ENCODE data around the gene GPR22.

Gene GPR22

DNA sequence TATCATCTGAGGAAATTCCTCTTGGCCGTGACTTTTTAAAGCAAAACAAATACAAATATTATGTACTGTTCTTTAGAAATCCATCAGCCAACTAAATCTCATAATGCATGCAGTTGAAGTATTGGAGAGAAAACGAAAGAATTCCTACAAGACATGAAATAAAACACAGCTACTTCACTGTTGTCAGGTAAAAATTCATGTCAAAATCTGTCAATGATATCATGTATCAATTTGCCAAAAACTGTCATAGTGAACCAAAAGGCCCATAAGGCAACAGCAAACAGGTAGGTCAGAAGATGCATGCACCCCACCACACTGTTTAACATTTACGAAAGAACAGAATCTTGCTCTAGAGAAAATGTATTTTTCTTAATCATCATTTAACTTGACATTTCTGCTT is 2.3 kb downstream of the GPR22 start:
- H3K4me3 ChIP-seq (ENCODE audit: low read depth in 1 of 5, low read length in 5 of 5) = no peak overlapping the region

DNA sequence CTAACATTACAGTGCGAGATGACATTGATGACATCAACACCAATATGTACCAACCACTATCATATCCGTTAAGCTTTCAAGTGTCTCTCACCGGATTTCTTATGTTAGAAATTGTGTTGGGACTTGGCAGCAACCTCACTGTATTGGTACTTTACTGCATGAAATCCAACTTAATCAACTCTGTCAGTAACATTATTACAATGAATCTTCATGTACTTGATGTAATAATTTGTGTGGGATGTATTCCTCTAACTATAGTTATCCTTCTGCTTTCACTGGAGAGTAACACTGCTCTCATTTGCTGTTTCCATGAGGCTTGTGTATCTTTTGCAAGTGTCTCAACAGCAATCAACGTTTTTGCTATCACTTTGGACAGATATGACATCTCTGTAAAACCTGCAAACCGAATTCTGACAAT is 4.3 kb downstream of the GPR22 start:
- Histone ChIP-seq H3K4me3 (ENCODE audit: low read depth in 1 of 5, low read length in 5 of 5) (no peak overlapping the region), H3K36me3 (ENCODE audit: control insufficient read depth in 5 of 5, insufficient read depth in 5 of 5, low read length in 5 of 5) (peaks cover 0 to 4% (median 0%) of the 10 kb centered on the region in 5 donors), H3K9me3 (ENCODE audit: control insufficient read depth in 5 of 5, low read length in 5 of 5) (no peaks in the 10 kb centered on the region), H3K9ac (ENCODE audit: low read length in 5 of 5) (no peak overlapping the region), H3K4me1 (ENCODE audit: control insufficient read depth in 5 of 5, insufficient read depth in 5 of 5, low read length in 5 of 5) (peaks cover 0 to 3% (median 0%) of the 10 kb centered on the region in 5 donors), H3K27ac (ENCODE audit: low read depth, low read length) (no peak overlapping the region), H3K27me3 (ENCODE audit: control insufficient read depth in 5 of 5, insufficient read depth in 4 of 5, low read length in 5 of 5) (no peaks in the 10 kb centered on the region)

More for the DNA sequence above, 2.3 kb downstream of the GPR22 start:
- Histone ChIP-seq H3K4me1 (ENCODE audit: control insufficient read depth in 5 of 5, insufficient read depth in 5 of 5, low read length in 5 of 5) (peaks cover 0 to 3% (median 0%) of the 10 kb centered on the region in 5 donors), H3K36me3 (ENCODE audit: control insufficient read depth in 5 of 5, insufficient read depth in 5 of 5, low read length in 5 of 5) (peaks cover 0 to 4% (median 0%) of the 10 kb centered on the region in 5 donors), H3K27me3 (ENCODE audit: control insufficient read depth in 5 of 5, insufficient read depth in 4 of 5, low read length in 5 of 5) (no peaks in the 10 kb centered on the region), H3K9me3 (ENCODE audit: control insufficient read depth in 5 of 5, low read length in 5 of 5) (no peaks in the 10 kb centered on the region), H3K9ac (ENCODE audit: low read length in 5 of 5) (no peak overlapping the region), H3K27ac (ENCODE audit: low read depth, low read length) (no peak overlapping the region)

DNA sequence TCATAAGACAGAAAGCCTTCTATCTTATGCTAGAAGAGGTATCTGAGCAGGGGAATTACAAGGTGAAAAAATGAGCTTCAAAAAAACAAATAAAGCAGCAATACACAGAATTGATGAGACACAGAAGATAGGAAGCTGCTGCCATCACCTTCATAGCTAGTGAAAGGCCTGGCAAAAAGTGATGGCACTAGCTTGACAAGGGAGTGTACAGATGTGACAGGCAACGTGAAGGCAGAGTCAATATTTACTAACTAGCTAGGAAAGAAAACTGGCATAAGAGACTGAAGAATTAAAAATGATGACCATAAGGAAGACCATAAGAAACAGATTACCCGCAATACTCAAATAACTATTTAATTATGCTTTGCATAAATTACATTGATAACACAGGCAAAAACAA is 9.4 kb downstream of the GPR22 start:
- Histone ChIP-seq H3K27me3 (ENCODE audit: control insufficient read depth in 5 of 5, insufficient read depth in 4 of 5, low read length in 5 of 5) (no peaks in the 10 kb centered on the region), H3K27ac (ENCODE audit: low read depth, low read length) (no peak overlapping the region), H3K9ac (ENCODE audit: low read length in 5 of 5) (no peak overlapping the region), H3K9me3 (ENCODE audit: control insufficient read depth in 5 of 5, low read length in 5 of 5) (no peaks in the 10 kb centered on the region), H3K4me3 (ENCODE audit: low read depth in 1 of 5, low read length in 5 of 5) (no peak overlapping the region), H3K4me1 (ENCODE audit: control insufficient read depth in 5 of 5, insufficient read depth in 5 of 5, low read length in 5 of 5) (no peaks in the 10 kb centered on the region), H3K36me3 (ENCODE audit: control insufficient read depth in 5 of 5, insufficient read depth in 5 of 5, low read length in 5 of 5) (peaks cover 0 to under 1% (median 0%) of the 10 kb centered on the region in 5 donors)

DNA sequence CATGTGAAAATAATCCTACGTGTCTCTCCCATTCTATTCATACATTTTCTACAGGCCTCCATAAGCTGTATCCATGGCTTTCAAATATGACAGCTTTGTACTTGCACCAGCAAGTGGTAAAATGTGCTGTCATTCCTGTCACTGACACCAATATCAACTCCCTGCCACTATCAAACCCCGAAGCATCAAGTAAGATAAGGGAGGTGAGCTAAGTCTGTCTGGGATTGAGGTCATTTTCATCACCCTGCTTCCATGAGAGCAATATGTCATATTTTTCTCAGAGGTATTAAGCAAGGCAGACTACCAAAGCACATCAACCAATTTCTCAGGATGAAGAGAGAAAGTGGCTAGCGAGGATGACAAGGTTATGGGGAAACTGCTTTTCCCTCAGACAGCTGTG is 11.1 kb downstream of the GPR22 start:
- H3K9me3 ChIP-seq (ENCODE audit: control insufficient read depth in 5 of 5, low read length in 5 of 5) = no peaks in the 10 kb centered on the region
- no peaks in the 10 kb centered on the region for H3K27me3 ChIP-seq (ENCODE audit: control insufficient read depth in 5 of 5, insufficient read depth in 4 of 5, low read length in 5 of 5)
- H3K9ac ChIP-seq (ENCODE audit: low read length in 5 of 5) = no peak overlapping the region
- H3K36me3 ChIP-seq (ENCODE audit: control insufficient read depth in 5 of 5, insufficient read depth in 5 of 5, low read length in 5 of 5) = no peaks in the 10 kb centered on the region
- H3K27ac ChIP-seq (ENCODE audit: low read depth, low read length) = no peak overlapping the region
- H3K4me1 ChIP-seq (ENCODE audit: control insufficient read depth in 5 of 5, insufficient read depth in 5 of 5, low read length in 5 of 5) = peaks cover 0 to 4% (median 0%) of the 10 kb centered on the region in 5 donors
- no peak overlapping the region for H3K4me3 ChIP-seq (ENCODE audit: low read depth in 1 of 5, low read length in 5 of 5)

- H3K9me3 ChIP-seq (ENCODE audit: control insufficient read depth in 5 of 5, low read length in 5 of 5) = no peaks in the 10 kb centered on the region
- no peak overlapping the region for H3K27ac ChIP-seq (ENCODE audit: low read depth, low read length)
- peaks cover 0 to 4% (median 0%) of the 10 kb centered on the region in 5 donors for H3K4me1 ChIP-seq (ENCODE audit: control insufficient read depth in 5 of 5, insufficient read depth in 5 of 5, low read length in 5 of 5)
- no peak overlapping the region for H3K9ac ChIP-seq (ENCODE audit: low read length in 5 of 5)
- H3K36me3 ChIP-seq (ENCODE audit: control insufficient read depth in 5 of 5, insufficient read depth in 5 of 5, low read length in 5 of 5) = no peaks in the 10 kb centered on the region
- H3K4me3 ChIP-seq (ENCODE audit: low read depth in 1 of 5, low read length in 5 of 5) = no peak overlapping the region
- H3K27me3 ChIP-seq (ENCODE audit: control insufficient read depth in 5 of 5, insufficient read depth in 4 of 5, low read length in 5 of 5) = no peaks in the 10 kb centered on the region
Observed at GRCh38 chr7:107482571-107482970, 12.7 kb downstream of the GPR22 start.

- Histone ChIP-seq H3K4me1 (ENCODE audit: control insufficient read depth in 5 of 5, insufficient read depth in 5 of 5, low read length in 5 of 5) (peaks cover 0 to 4% (median 0%) of the 10 kb centered on the region in 5 donors), H3K27ac (ENCODE audit: low read depth, low read length) (no peak overlapping the region), H3K4me3 (ENCODE audit: low read depth in 1 of 5, low read length in 5 of 5) (no peak overlapping the region), H3K9me3 (ENCODE audit: control insufficient read depth in 5 of 5, low read length in 5 of 5) (no peaks in the 10 kb centered on the region), H3K36me3 (ENCODE audit: control insufficient read depth in 5 of 5, insufficient read depth in 5 of 5, low read length in 5 of 5) (no peaks in the 10 kb centered on the region), H3K9ac (ENCODE audit: low read length in 5 of 5) (peak overlapping the region in 1 of 5 donors; percentile 25), H3K27me3 (ENCODE audit: control insufficient read depth in 5 of 5, insufficient read depth in 4 of 5, low read length in 5 of 5) (no peaks in the 10 kb centered on the region)
Observed at GRCh38 chr7:107486041-107486440, 16.2 kb downstream of the GPR22 start.

- no peaks in the 10 kb centered on the region for H3K4me1 ChIP-seq (ENCODE audit: control insufficient read depth in 5 of 5, insufficient read depth in 5 of 5, low read length in 5 of 5)
- no peak overlapping the region for H3K4me3 ChIP-seq (ENCODE audit: low read depth in 1 of 5, low read length in 5 of 5)
- H3K27me3 ChIP-seq (ENCODE audit: control insufficient read depth in 5 of 5, insufficient read depth in 4 of 5, low read length in 5 of 5) = no peaks in the 10 kb centered on the region
- no peak overlapping the region for H3K9ac ChIP-seq (ENCODE audit: low read length in 5 of 5)
- H3K27ac ChIP-seq (ENCODE audit: low read depth, low read length) = no peak overlapping the region
- no peaks in the 10 kb centered on the region for H3K9me3 ChIP-seq (ENCODE audit: control insufficient read depth in 5 of 5, low read length in 5 of 5)
- no peaks in the 10 kb centered on the region for H3K36me3 ChIP-seq (ENCODE audit: control insufficient read depth in 5 of 5, insufficient read depth in 5 of 5, low read length in 5 of 5)
Observed at GRCh38 chr7:107492875-107493274, 23.0 kb downstream of the GPR22 start.

GRCh38 chr7:107494315-107494751 is 24.5 kb downstream of the GPR22 start:
- Histone ChIP-seq H3K4me1 (ENCODE audit: control insufficient read depth in 5 of 5, insufficient read depth in 5 of 5, low read length in 5 of 5) (no peaks in the 10 kb centered on the region), H3K27me3 (ENCODE audit: control insufficient read depth in 5 of 5, insufficient read depth in 4 of 5, low read length in 5 of 5) (no peaks in the 10 kb centered on the region), H3K27ac (ENCODE audit: low read depth, low read length) (no peak overlapping the region), H3K9ac (ENCODE audit: low read length in 5 of 5) (no peak overlapping the region), H3K36me3 (ENCODE audit: control insufficient read depth in 5 of 5, insufficient read depth in 5 of 5, low read length in 5 of 5) (no peaks in the 10 kb centered on the region), H3K4me3 (ENCODE audit: low read depth in 1 of 5, low read length in 5 of 5) (no peak overlapping the region), H3K9me3 (ENCODE audit: control insufficient read depth in 5 of 5, low read length in 5 of 5) (no peaks in the 10 kb centered on the region)

GRCh38 chr7:107494884-107495283 is 25.0 kb downstream of the GPR22 start:
- H3K4me1 ChIP-seq (ENCODE audit: control insufficient read depth in 5 of 5, insufficient read depth in 5 of 5, low read length in 5 of 5) = no peaks in the 10 kb centered on the region
- no peak overlapping the region for H3K9ac ChIP-seq (ENCODE audit: low read length in 5 of 5)
- no peaks in the 10 kb centered on the region for H3K36me3 ChIP-seq (ENCODE audit: control insufficient read depth in 5 of 5, insufficient read depth in 5 of 5, low read length in 5 of 5)
- H3K27me3 ChIP-seq (ENCODE audit: control insufficient read depth in 5 of 5, insufficient read depth in 4 of 5, low read length in 5 of 5) = no peaks in the 10 kb centered on the region
- no peak overlapping the region for H3K27ac ChIP-seq (ENCODE audit: low read depth, low read length)
- H3K9me3 ChIP-seq (ENCODE audit: control insufficient read depth in 5 of 5, low read length in 5 of 5) = no peaks in the 10 kb centered on the region
- no peak overlapping the region for H3K4me3 ChIP-seq (ENCODE audit: low read depth in 1 of 5, low read length in 5 of 5)

GRCh38 chr7:107495516-107495915 is 25.7 kb downstream of the GPR22 start:
- Histone ChIP-seq H3K27me3 (ENCODE audit: control insufficient read depth in 5 of 5, insufficient read depth in 4 of 5, low read length in 5 of 5) (no peaks in the 10 kb centered on the region), H3K27ac (ENCODE audit: low read depth, low read length) (no peak overlapping the region), H3K36me3 (ENCODE audit: control insufficient read depth in 5 of 5, insufficient read depth in 5 of 5, low read length in 5 of 5) (no peaks in the 10 kb centered on the region), H3K9me3 (ENCODE audit: control insufficient read depth in 5 of 5, low read length in 5 of 5) (no peaks in the 10 kb centered on the region), H3K9ac (ENCODE audit: low read length in 5 of 5) (no peak overlapping the region), H3K4me1 (ENCODE audit: control insufficient read depth in 5 of 5, insufficient read depth in 5 of 5, low read length in 5 of 5) (no peaks in the 10 kb centered on the region), H3K4me3 (ENCODE audit: low read depth in 1 of 5, low read length in 5 of 5) (no peak overlapping the region)

DNA sequence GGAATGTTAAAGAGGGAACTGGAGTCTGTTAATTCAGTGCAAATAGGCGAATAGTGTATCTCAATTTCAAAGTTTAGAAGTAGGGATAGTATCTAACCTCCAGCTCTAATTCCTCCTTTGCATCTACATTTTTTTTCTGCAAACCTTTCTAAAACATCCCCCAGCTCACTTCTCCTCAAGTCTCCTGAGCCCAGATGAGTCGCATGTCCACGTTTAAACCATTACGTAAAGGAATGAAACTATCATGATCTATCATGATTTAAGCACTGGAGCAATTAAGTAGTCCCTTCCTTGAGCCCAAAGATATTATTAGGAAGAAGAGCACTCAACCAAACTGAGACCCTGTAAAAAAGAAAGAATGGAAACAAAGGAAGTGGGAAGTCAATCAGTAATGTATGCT is 29.9 kb downstream of the GPR22 start:
- Histone ChIP-seq H3K27me3 (ENCODE audit: control insufficient read depth in 5 of 5, insufficient read depth in 4 of 5, low read length in 5 of 5) (no peaks in the 10 kb centered on the region), H3K9ac (ENCODE audit: low read length in 5 of 5) (no peak overlapping the region), H3K36me3 (ENCODE audit: control insufficient read depth in 5 of 5, insufficient read depth in 5 of 5, low read length in 5 of 5) (no peaks in the 10 kb centered on the region), H3K9me3 (ENCODE audit: control insufficient read depth in 5 of 5, low read length in 5 of 5) (no peaks in the 10 kb centered on the region), H3K4me1 (ENCODE audit: control insufficient read depth in 5 of 5, insufficient read depth in 5 of 5, low read length in 5 of 5) (no peaks in the 10 kb centered on the region), H3K4me3 (ENCODE audit: low read depth in 1 of 5, low read length in 5 of 5) (no peak overlapping the region), H3K27ac (ENCODE audit: low read depth, low read length) (no peak overlapping the region)
